ENCODE data around the gene CHRD. TPM values are rescaled to one million over a fixed set of nuclear protein-coding genes. Genes with fewer than 3 reads are reported as not detected.

CHRD gene
- polyA plus RNA-seq, 1 of the 3 experiments (the other 2 are of a cell fraction): 0.95 TPM

GRCh38 chr3:184346480-184347190, 33.2 kb upstream of the CHRD start (continued):
- no peak for TF ChIP-seq PBX3 (IDR thresholded peaks at IDR 0.05)

GRCh38 chr3:184347321-184348056, 32.4 kb upstream of the CHRD start:
- TF ChIP-seq NFIC (IDR thresholded peaks at IDR 0.05; ENCODE audit: borderline replicate concordance) (no peak), GATA2 (CRISPR knock-in tag; IDR thresholded peaks at IDR 0.05) (no peak), SIN3A (IDR thresholded peaks at IDR 0.05; ENCODE audit: borderline replicate concordance, low read depth, low read length) (no peak), ELF1 (IDR thresholded peaks at IDR 0.05) (no peak), TEAD4 (IDR thresholded peaks at IDR 0.05; ENCODE audit: borderline replicate concordance, insufficient read depth) (no peak)
- no peak for DNase-seq
- Histone ChIP-seq H3K4me2 (no peak overlapping the region), H3K4me3 (ENCODE audit: low read depth in 2 of 2, low read length in 1 of 2) (no peak overlapping the region), H3K9ac (no peak overlapping the region), H3F3A (replicated peaks; ENCODE audit: insufficient read depth) (peaks cover 4% of the 10 kb centered on the region), H3K79me2 (ENCODE audit: insufficient read depth) (no peaks in the 10 kb centered on the region), H3K9me2 (no peaks in the 10 kb centered on the region), H3K4me1 (ENCODE audit: control insufficient read depth in 1 of 2, insufficient read depth in 2 of 2, low read depth in 1 of 2, low read length in 1 of 2) (peaks cover 0 to 14% of the 10 kb centered on the region in 2 experiments; a peak in 2 of 4 replicates), H3K36me3 (replicated peaks in 1 of 2; ENCODE audit: control insufficient read depth in 1 of 2, insufficient read depth in 2 of 2, low read length in 1 of 2) (peaks cover 3 to 43% of the 10 kb centered on the region in 2 experiments), H3K27ac (ENCODE audit: low read depth in 2 of 2, low read length in 1 of 2) (no peak overlapping the region; a peak in 1 of 4 replicates), H3K27me3 (ENCODE audit: insufficient read depth) (no peaks in the 10 kb centered on the region), H3K9me3 (no peaks in the 10 kb centered on the region), H4K20me1 (ENCODE audit: insufficient read depth) (no peaks in the 10 kb centered on the region), H2AFZ (ENCODE audit: low read depth) (no peak overlapping the region)
- 87% methylated on average over 12 of the region's 12 CpGs for WGBS (ENCODE audit: low lambda C conversion rate)
- CTCF ChIA-PET: interaction anchor here (1.0 to 3.5 kb wide), 4 partner anchors 8 to 24 kb away, joined by 3 to 15 read pairs (median 6); no protein-coding TSS in a partner anchor
- POLR2A ChIA-PET: interaction anchor here (0.7 to 3.0 kb wide), 4 partner anchors 9 to 318 kb away, joined by 3 to 12 read pairs (median 8); partner anchors contain the start of genes CLCN2 and POLR2H

GRCh38 chr3:184348057-184348382, 31.8 kb upstream of the CHRD start:
- Histone ChIP-seq H3K79me2 (ENCODE audit: insufficient read depth) (no peaks in the 10 kb centered on the region), H3K27me3 (ENCODE audit: insufficient read depth) (no peaks in the 10 kb centered on the region), H3K9me3 (no peaks in the 10 kb centered on the region), H3F3A (replicated peaks; ENCODE audit: insufficient read depth) (peaks cover under 1% of the 10 kb centered on the region), H3K9ac (no peak overlapping the region), H3K9me2 (no peaks in the 10 kb centered on the region), H2AFZ (ENCODE audit: low read depth) (no peak overlapping the region), H4K20me1 (ENCODE audit: insufficient read depth) (no peaks in the 10 kb centered on the region), H3K4me1 (ENCODE audit: control insufficient read depth in 1 of 2, insufficient read depth in 2 of 2, low read depth in 1 of 2, low read length in 1 of 2) (peaks cover 0 to 14% of the 10 kb centered on the region in 2 experiments; a peak in 2 of 4 replicates), H3K4me2 (no peak overlapping the region), H3K27ac (ENCODE audit: low read depth in 2 of 2, low read length in 1 of 2) (no peak overlapping the region), H3K36me3 (replicated peaks in 1 of 2; ENCODE audit: control insufficient read depth in 1 of 2, insufficient read depth in 2 of 2, low read length in 1 of 2) (peaks cover 3 to 43% of the 10 kb centered on the region in 2 experiments), H3K4me3 (ENCODE audit: low read depth in 2 of 2, low read length in 1 of 2) (no peak overlapping the region)
- DNase-seq: no peak
- POLR2A ChIA-PET: interaction anchor here (0.7 to 3.0 kb wide), 4 partner anchors 9 to 318 kb away, joined by 3 to 12 read pairs (median 8); partner anchors contain the start of genes CLCN2 and POLR2H
- 91% methylated on average over 4 of the region's 4 CpGs for WGBS (ENCODE audit: low lambda C conversion rate)
- CTCF ChIA-PET: interaction anchor here (1.0 to 3.5 kb wide), 4 partner anchors 9 to 23 kb away, joined by 3 to 15 read pairs (median 6); no protein-coding TSS in a partner anchor
- TF ChIP-seq RAD21 (IDR thresholded peaks at IDR 0.05; ENCODE audit: low read length): no peak
- no peak for TF ChIP-seq EP300 (IDR thresholded peaks at IDR 0.05; ENCODE audit: borderline replicate concordance in 1 of 2, low read depth in 1 of 2, low read length in 1 of 2)
- no peak for TF ChIP-seq CHD2 (IDR thresholded peaks at IDR 0.05; ENCODE audit: low read length, partially characterized antibody)
- TF ChIP-seq USF1 (IDR thresholded peaks at IDR 0.05; ENCODE audit: borderline replicate concordance, low read depth): no peak
- TF ChIP-seq FOSL2 (IDR thresholded peaks at IDR 0.05; ENCODE audit: borderline replicate concordance, low read depth): no peak
- no peak for TF ChIP-seq YY1 (IDR thresholded peaks at IDR 0.05; ENCODE audit: low read depth)
- TF ChIP-seq CTCF (IDR thresholded peaks at IDR 0.05): no peak
- no peak for TF ChIP-seq JUND (IDR thresholded peaks at IDR 0.05)
- no peak for TF ChIP-seq MXI1 (IDR thresholded peaks at IDR 0.05; ENCODE audit: low read depth, low read length)
- TF ChIP-seq GATA2 (CRISPR knock-in tag; IDR thresholded peaks at IDR 0.05): no peak
- no peak for TF ChIP-seq POLR2AphosphoS5 (IDR thresholded peaks at IDR 0.05; ENCODE audit: low read depth, low read length)
- no peak for TF ChIP-seq SMC3 (IDR thresholded peaks at IDR 0.05; ENCODE audit: low read depth, low read length)
- no peak for TF ChIP-seq USF2 (IDR thresholded peaks at IDR 0.05; ENCODE audit: borderline replicate concordance, low read depth, low read length)
- TF ChIP-seq MEF2A (IDR thresholded peaks at IDR 0.05; ENCODE audit: borderline replicate concordance, low read depth): no peak
- no peak for TF ChIP-seq TEAD4 (IDR thresholded peaks at IDR 0.05; ENCODE audit: borderline replicate concordance, insufficient read depth)
- TF ChIP-seq EZH2phosphoT487 (IDR thresholded peaks at IDR 0.05; ENCODE audit: borderline replicate concordance, low read depth): no peak
